GM21576 (cell line): ENCODE results near the gene PPFIBP1.
"Not testable (repeated sequence)": the region's sequence is repeated elsewhere in the genome, so short reads cannot be mapped to it uniquely, and the experiment has no call there.

Source experiments
- ATAC-seq: cut with Tn5 transposase; IDR thresholded peaks from one replicate; pipeline ENCODE4 v1.9.1; 2021; ENCODE audit warnings: mild to moderate bottlenecking, moderate library complexity; ENCODE audit not compliant: unreplicated experiment

The PPFIBP1 gene

GRCh38 chr12:27561535-27562350 is 37.7 kb downstream of the PPFIBP1 start:
- no peak for ATAC-seq

GRCh38 chr12:27564612-27565213 is 40.7 kb downstream of the PPFIBP1 start:
- ATAC-seq = no peak

DNA sequence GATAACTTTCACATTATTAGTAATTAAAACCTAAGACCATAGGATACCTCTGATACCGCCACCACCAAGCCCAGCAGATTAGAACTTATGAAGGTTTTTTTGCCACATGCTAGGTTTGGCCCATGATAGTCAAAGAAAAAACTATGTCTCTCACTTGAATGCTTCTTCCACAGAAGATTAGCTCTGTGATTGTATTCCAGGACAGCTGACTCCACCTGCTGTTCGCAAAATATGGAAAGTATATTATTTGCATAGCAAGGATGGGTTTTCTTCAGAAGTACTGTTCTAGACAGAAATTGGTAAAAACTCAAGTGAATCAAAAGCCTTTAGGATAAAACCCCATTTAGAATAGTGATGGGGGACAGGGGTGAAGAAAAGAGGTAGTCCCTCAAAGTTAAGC is 42.2 kb downstream of the PPFIBP1 start:
- ATAC-seq = no peak

DNA sequence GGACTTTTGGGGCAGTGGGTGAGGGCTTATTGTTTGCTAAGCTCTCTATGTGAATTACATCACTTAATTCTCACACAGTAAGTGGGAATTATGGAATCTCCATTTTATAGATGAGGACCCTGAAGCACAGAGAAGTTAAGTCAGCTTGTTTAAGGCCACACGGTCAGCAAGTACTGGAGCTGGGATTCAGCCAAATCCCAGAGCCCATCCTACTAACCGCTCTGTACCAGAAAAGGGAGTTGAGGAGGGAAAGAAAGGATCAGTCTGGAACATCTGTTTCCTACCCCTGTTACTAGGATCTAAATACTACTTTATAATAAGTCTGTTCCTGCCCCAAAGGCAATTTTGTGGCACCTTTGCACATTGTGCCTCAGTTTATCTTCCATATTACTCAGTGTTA is 42.6 kb downstream of the PPFIBP1 start:
- ATAC-seq = no peak

DNA sequence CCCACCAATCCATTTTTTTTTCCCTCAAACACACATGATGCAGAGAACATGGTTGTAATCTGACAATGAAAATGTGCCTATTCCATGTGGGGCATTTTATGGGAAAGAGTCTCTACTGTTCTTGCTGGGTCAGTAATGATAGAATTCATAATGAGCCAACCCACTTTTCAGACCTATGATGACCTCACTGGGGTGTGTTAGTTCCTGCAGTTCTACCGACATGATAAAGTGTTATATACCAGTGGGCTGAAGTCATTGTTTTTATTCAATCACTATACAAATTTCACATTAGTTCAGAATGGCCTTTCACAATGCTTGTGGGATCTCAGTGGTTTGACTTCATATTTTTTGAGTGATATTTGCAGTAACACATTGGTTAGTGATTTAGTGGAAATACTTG is 47.5 kb downstream of the PPFIBP1 start:
- no peak for ATAC-seq

DNA sequence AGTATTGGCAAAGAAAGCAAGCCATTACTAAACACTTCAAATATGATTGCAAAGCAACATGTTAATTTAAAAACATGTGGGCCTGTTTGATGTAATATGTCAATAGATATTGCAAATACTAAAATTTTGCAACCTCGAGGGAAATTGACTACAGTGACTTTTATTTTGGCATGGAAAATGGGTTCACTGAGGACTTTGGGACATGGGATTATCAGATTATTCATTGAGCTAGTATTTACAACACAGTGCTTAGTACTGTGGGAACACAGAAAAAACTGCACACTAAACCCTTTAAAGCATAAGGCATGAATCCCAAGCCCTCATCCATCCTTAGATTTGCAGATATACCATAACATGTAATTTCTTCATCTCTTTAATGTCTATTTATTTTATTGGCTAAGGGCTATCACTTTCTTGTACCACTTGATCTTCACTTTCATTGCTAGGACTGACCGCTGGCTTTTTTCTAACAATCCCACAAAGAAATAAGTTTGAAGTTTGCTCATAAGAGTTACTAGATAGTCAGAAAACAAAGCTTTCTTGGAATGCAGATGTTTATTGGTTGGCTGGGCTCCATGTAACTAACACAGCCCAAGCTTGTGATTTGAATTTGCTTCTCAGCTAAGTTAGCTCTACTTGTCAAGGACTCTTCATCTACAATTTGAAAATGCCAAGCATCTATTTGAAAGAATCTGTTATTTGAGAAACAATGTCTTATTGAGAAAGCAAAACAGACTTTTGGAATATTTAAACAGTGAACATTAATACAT is 48.7 kb downstream of the PPFIBP1 start:
- no peak for ATAC-seq

- ATAC-seq = no peak
Observed at GRCh38 chr12:27573972-27574371, 50.0 kb downstream of the PPFIBP1 start.

DNA sequence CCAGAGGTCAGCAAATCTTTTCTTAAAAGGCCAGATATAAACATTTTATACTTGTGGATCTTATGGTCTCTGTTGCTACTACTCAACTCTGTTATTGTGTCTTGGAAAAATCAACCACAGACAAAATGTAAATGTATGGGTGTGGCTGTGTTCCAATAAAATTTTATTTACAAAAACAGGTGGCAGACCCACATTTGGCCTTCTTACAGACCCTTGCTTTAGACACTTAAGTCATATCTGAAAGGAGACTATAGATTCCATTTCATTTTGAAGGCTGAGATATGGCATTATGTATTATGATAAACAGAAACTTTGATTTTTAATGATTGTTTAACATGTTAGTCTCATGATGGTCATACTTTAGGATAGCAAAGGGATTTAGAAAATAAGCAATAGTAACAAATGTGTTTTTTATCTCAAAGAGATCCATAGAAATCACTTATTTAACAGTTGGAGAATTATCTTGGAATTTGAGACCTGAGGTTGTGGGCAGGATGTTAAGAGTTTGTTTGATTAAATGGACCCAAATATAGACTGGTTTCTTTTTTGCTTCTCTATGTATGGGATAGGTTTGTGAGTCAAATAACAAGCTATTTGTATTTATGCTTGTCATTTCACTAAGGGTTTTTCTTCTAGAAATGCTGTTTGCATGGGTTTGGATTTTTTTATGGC is 51.2 kb downstream of the PPFIBP1 start:
- ATAC-seq = no peak

DNA sequence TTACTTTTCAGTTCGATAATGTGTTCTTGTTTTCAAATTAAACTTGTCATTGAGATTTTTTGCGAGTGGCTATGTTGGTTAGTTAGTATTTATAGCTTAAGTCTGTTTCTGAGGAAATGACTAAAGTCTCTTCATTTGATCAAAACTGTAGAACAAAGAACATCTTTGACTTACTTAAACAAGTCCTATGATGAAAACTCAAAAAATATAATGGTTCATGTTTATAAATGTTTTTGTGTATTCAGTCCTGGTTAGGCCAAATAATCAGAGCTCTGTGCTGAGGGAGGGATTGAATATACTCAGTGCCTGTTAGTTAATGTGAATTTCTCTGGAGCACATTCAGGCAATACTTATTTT is 51.7 kb downstream of the PPFIBP1 start:
- no peak for ATAC-seq

DNA sequence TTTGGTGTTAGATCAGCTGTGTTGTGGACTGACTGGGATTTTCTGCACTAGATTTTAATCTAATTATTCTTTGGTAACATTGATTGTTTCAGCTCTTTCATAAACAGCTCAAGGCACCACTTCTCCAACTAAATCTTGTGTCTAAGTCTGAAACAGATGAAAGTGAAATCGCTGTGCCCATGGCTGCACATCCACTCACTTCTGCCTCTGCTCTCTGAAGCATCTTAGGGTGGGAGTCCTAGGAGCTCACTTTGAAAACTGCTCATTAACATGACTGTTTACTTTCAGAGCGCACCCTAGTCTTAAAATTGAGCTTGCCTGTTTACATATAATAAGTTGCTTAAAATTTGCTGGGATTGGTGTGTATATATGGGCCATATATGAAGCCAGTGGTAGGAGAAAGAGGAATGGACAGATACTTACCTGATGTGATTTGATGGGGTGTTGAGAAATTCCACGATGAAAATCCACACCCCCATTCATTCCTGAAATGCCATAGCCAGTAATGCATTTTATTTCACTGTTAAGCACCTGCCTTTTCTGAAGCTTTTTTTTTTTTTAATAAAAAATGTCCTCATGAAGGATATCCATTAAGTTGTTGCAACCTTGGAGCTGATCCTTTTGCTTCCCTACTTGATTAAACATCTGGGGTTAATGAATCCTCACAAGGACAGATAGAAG is 52.8 kb downstream of the PPFIBP1 start:
- ATAC-seq = peak; percentile 71

DNA sequence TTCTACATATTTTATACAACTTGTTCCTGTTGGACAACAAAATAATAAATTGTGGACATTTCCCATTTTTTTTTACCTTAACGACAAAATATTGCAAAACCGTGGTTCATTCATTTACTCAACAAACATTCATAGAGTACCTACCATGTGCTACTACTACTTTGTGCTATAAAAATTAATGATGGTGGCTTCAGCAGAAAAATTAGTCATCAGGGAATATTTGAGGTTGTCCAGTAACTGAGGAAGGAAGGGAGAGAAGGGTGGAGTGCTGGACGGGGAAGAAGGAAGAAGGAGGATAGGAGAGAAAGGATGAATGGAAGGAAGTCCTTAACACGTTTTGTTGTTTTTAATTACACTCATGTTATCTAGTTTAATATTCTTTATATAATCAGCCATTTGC is 53.7 kb downstream of the PPFIBP1 start:
- no peak for ATAC-seq

GRCh38 chr12:27578689-27579372 is 54.8 kb downstream of the PPFIBP1 start:
- peak; percentile 43 for ATAC-seq

GRCh38 chr12:27580561-27581330 is 56.7 kb downstream of the PPFIBP1 start:
- no peak for ATAC-seq

DNA sequence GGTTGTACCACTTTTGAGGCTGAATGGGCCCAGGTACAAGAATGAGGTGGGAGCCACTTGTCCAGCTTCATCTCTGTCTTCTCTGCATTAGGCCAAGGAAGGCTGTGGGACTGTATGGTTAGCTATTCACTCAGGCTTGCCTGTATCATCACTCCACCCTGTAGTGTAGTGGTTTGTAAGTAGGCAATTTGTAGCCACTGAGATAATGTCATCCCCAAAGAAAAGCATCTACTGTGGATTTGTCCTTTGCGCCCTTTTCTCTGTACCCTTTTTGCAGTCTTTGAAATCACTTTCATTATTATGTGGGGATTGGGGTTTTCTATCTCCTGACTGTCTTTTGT is 57.3 kb downstream of the PPFIBP1 start:
- ATAC-seq = not testable (repeated sequence)

DNA sequence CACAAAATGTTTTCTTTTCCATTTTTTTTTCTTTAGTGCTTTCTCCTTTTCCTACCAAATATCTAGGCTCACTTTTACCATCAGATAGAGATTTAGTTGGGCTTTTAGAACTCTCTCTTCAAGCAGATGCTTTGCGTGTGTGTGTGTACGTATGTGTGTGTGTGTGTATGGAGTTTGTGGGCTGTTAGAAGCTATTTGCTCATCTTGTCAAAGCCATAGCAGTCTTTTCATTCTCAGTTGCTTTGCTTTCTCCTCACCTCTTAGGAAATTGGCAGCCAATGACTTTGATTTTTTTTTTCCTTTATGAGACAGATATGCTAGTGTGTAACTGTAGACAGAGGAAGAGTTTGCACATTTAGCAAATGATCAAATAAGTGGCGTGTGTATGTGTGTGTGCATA is 57.8 kb downstream of the PPFIBP1 start:
- not testable (repeated sequence) for ATAC-seq

DNA sequence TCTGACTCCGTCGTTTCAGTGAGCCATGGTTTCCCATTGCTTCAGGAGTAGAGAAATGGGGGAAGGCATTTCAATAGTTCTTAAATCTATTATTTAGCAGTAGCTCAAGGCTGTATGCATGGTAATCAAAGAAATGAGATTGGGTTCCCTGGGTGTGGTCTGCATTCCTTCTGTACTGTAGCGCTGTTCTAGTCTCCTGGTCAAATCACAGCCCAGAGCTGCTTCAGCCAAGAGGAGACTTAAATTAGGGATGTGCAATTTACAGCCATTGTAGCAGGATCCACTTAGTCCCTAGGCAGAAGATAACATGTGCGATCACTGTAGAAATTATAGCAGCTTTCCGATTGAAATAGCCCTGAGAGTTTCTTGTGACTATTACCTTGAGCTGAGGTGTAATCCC is 58.4 kb downstream of the PPFIBP1 start:
- ATAC-seq = not testable (repeated sequence)

DNA sequence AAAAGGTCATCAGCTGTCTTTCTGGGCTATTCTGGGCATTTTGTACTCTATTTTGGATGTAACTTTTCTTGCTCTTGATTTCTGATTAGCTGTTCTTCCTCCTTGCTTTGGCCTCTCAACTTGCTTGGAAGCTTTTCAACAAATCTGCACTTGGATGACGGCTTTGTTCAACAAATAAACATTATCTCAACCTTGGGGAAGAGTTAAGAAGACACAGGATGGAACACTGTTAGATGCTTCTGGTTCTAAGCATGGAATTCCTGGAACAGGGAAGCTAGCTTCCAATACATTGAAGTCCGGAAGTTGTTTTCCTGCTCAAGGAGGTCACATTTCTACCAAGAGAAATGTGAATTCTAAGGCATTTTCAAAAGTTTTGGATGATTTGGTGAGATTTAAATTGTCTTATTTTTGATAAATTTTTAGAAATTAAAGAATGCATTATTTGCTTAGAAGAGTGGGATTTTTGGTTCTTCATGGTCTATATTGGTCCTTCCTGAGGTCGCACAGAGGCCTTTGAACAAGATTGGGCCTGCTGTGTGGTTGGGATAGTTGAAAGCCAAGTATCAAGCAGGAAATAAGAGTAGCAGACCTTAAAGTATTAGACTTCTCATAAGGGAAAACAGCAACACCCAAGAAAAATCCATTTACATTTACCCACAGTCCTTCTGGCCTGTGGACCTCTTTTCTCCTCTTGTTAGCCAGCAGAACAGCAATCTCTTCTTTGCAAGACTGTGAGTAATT is 59.2 kb downstream of the PPFIBP1 start:
- no peak for ATAC-seq

DNA sequence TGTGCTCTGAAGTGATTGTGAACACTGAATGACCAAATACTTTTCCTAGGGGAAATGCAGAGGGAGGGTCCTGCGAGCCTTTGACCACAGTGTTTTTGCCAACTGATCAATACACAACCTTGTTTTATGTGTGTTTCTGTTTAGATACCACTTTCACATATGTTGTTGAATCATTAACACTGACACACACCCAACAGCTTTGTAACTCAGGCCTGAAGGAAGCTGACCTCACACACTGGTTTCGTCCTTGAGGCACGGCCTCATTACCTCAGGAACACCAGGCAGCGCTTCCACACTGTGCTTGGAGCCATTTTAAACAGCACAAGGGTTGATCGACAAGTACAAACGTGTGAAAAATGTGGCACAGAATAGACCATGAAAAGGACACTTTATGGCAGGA is 60.0 kb downstream of the PPFIBP1 start:
- ATAC-seq = no peak

DNA sequence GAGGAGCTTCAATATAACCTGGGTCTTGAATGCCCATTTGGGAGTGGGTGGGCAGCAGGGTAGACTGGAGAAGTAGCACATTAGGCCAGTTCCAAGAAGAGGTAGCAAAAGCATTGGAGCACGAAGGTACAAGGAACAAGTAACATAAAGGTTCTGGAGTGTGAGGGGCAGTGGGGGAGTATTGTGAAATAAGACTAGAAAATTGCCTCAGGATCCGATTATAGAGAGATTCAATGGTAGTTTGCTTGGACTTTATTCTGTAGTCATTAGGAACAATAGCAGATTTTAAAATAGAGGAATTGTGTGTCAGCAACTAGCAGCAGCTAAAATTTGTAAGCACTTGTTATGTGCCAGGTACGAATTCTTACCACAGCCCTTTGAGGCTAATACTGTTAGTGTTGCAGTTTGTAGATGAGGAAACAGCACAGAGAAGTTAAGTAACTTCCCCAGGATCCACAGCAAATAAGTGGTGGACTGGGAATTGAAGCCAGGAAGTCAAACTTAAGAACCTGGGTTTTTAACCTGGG is 61.8 kb downstream of the PPFIBP1 start:
- no peak for ATAC-seq
